ENCODE data around the gene CHCHD6. TPM values are rescaled to one million over a fixed set of nuclear protein-coding genes. Genes with fewer than 3 reads are reported as not detected.
A peak's percentile ranks its signal among the peaks of the same experiment; 100 is the strongest.

Gene CHCHD6
- total RNA-seq, 2 donors from 2014 or later = 8.4 to 10.9 TPM

GRCh38 chr3:126677862-126678503 is 26.1 kb upstream of the CHCHD6 start:
- Histone ChIP-seq H3K36me3 (no peaks in the 10 kb centered on the region), H3K9me3 (peaks cover 0 to 10% of the 10 kb centered on the region in 2 donors), H3K27me3 (no peaks in the 10 kb centered on the region), H3K4me1 (peaks cover 0 to 8% of the 10 kb centered on the region in 2 donors), H3K27ac (no peak overlapping the region), H3K4me3 (no peak overlapping the region)
- TF ChIP-seq CTCF (IDR thresholded peaks at IDR 0.05) = no peak
- peak; percentile 34 for DNase-seq (ENCODE audit: low spot score)

- Histone ChIP-seq H3K27ac (no peak overlapping the region), H3K4me3 (no peak overlapping the region), H3K36me3 (no peaks in the 10 kb centered on the region), H3K9me3 (peaks cover 0 to 8% of the 10 kb centered on the region in 2 donors), H3K27me3 (no peaks in the 10 kb centered on the region), H3K4me1 (peaks cover 0 to 8% of the 10 kb centered on the region in 2 donors)
- DNase-seq (ENCODE audit: low spot score) = peak; percentile 56
- no peak for TF ChIP-seq CTCF (IDR thresholded peaks at IDR 0.05)
Observed at GRCh38 chr3:126678693-126679317, 25.2 kb upstream of the CHCHD6 start.

- Histone ChIP-seq H3K27ac (no peak overlapping the region), H3K4me3 (no peak overlapping the region), H3K4me1 (peaks cover 0 to 8% of the 10 kb centered on the region in 2 donors), H3K36me3 (no peaks in the 10 kb centered on the region), H3K9me3 (peaks cover 0 to 2% of the 10 kb centered on the region in 2 donors), H3K27me3 (no peaks in the 10 kb centered on the region)
- DNase-seq (ENCODE audit: low spot score) = peak; percentile 89
- peak; percentile 96 to 99 for TF ChIP-seq CTCF (IDR thresholded peaks at IDR 0.05)
Observed at GRCh38 chr3:126679318-126679751, 24.7 kb upstream of the CHCHD6 start.

- Histone ChIP-seq H3K27me3 (no peaks in the 10 kb centered on the region), H3K4me1 (peaks cover 0 to 8% of the 10 kb centered on the region in 2 donors), H3K27ac (no peak overlapping the region), H3K9me3 (no peaks in the 10 kb centered on the region), H3K4me3 (no peak overlapping the region), H3K36me3 (no peaks in the 10 kb centered on the region)
- TF ChIP-seq CTCF (IDR thresholded peaks at IDR 0.05) = no peak
- DNase-seq (ENCODE audit: low spot score) = peak; percentile 5
Observed at GRCh38 chr3:126679831-126680666, 24.0 kb upstream of the CHCHD6 start.

- DNase-seq (ENCODE audit: low spot score) = peak; percentile 42
- no peaks in the 10 kb centered on the region for H3K36me3 ChIP-seq
- no peak overlapping the region for H3K4me3 ChIP-seq
- no peaks in the 10 kb centered on the region for H3K9me3 ChIP-seq
- H3K27ac ChIP-seq = no peak overlapping the region
- no peaks in the 10 kb centered on the region for H3K27me3 ChIP-seq
- TF ChIP-seq CTCF (IDR thresholded peaks at IDR 0.05) = no peak
- H3K4me1 ChIP-seq = peaks cover 0 to 8% of the 10 kb centered on the region in 2 donors
Observed at GRCh38 chr3:126680667-126681055, 23.4 kb upstream of the CHCHD6 start.

Data from right atrium auricular region (tissue), 2 donors.